ENCODE measurements around the gene FUNDC2. TPM values are rescaled to one million over a fixed set of nuclear protein-coding genes. Genes with fewer than 3 reads are reported as not detected.

FUNDC2 gene
- total RNA-seq, 3 donors from 2014 or later: 114 to 124 (median 116) TPM

GRCh38 chrX:155046811-155047528 is 20.3 kb downstream of the FUNDC2 start:
- H3K4me1 Mint-ChIP-seq (ENCODE audit: low read depth): peaks cover 24% of the 10 kb centered on the region
- DNase-seq (no peak), ATAC-seq (no peak)
- no peaks in the 10 kb centered on the region for H3K27me3 Mint-ChIP-seq (ENCODE audit: low read depth)
- H3K9me3 Mint-ChIP-seq: no peaks in the 10 kb centered on the region
- H3K36me3 Mint-ChIP-seq (ENCODE audit: insufficient read depth): peaks cover 23% of the 10 kb centered on the region
- no peak overlapping the region for H3K4me3 Mint-ChIP-seq

GRCh38 chrX:155048977-155049619 is 22.5 kb downstream of the FUNDC2 start:
- H3K27me3 Mint-ChIP-seq (ENCODE audit: low read depth): no peaks in the 10 kb centered on the region
- ATAC-seq (no peak), DNase-seq (peak; percentile 40)
- no peaks in the 10 kb centered on the region for H3K9me3 Mint-ChIP-seq
- peak overlapping the region; percentile 11 for H3K4me3 Mint-ChIP-seq
- peaks cover 35% of the 10 kb centered on the region for H3K36me3 Mint-ChIP-seq (ENCODE audit: insufficient read depth)
- peaks cover 30% of the 10 kb centered on the region for H3K4me1 Mint-ChIP-seq (ENCODE audit: low read depth)

GRCh38 chrX:155052738-155053498 is 26.3 kb downstream of the FUNDC2 start:
- Mint-ChIP-seq H3K27me3 (ENCODE audit: low read depth) (no peaks in the 10 kb centered on the region), H3K4me3 (no peak overlapping the region), H3K9me3 (no peaks in the 10 kb centered on the region), H3K4me1 (ENCODE audit: low read depth) (peaks cover 47% of the 10 kb centered on the region), H3K36me3 (ENCODE audit: insufficient read depth) (peaks cover 27% of the 10 kb centered on the region)
- DNase-seq (no peak), ATAC-seq (no peak)

GRCh38 chrX:155053656-155054055 is 27.0 kb downstream of the FUNDC2 start:
- DNase-seq: no peak
- H3K36me3 Mint-ChIP-seq (ENCODE audit: insufficient read depth): peaks cover 23% of the 10 kb centered on the region
- H3K4me1 Mint-ChIP-seq (ENCODE audit: low read depth): peaks cover 46% of the 10 kb centered on the region

GRCh38 chrX:155054255-155054654 is 27.6 kb downstream of the FUNDC2 start:
- peaks cover 20% of the 10 kb centered on the region for H3K36me3 Mint-ChIP-seq (ENCODE audit: insufficient read depth)
- DNase-seq: no peak
- no peak overlapping the region for H3K4me3 Mint-ChIP-seq
- peaks cover 40% of the 10 kb centered on the region for H3K4me1 Mint-ChIP-seq (ENCODE audit: low read depth)
- no peaks in the 10 kb centered on the region for H3K27me3 Mint-ChIP-seq (ENCODE audit: low read depth)
- no peaks in the 10 kb centered on the region for H3K9me3 Mint-ChIP-seq
- no peak for ATAC-seq

More at GRCh38 chrX:155053656-155054055, 27.0 kb downstream of the FUNDC2 start:
- no peak for ATAC-seq
- no peaks in the 10 kb centered on the region for H3K27me3 Mint-ChIP-seq (ENCODE audit: low read depth)
- H3K9me3 Mint-ChIP-seq: no peaks in the 10 kb centered on the region
- H3K4me3 Mint-ChIP-seq: no peak overlapping the region

- H3K4me1 Mint-ChIP-seq (ENCODE audit: low read depth): peaks cover 32% of the 10 kb centered on the region
- no peaks in the 10 kb centered on the region for H3K9me3 Mint-ChIP-seq
- DNase-seq (no peak), ATAC-seq (no peak)
- H3K4me3 Mint-ChIP-seq: no peak overlapping the region
- no peaks in the 10 kb centered on the region for H3K27me3 Mint-ChIP-seq (ENCODE audit: low read depth)
- H3K36me3 Mint-ChIP-seq (ENCODE audit: insufficient read depth): peaks cover 20% of the 10 kb centered on the region
Measured at GRCh38 chrX:155055494-155055893, 28.9 kb downstream of the FUNDC2 start.

- ATAC-seq (no peak), DNase-seq (no peak)
- Mint-ChIP-seq H3K4me3 (no peak overlapping the region), H3K27me3 (ENCODE audit: low read depth) (no peaks in the 10 kb centered on the region), H3K4me1 (ENCODE audit: low read depth) (peaks cover 24% of the 10 kb centered on the region), H3K36me3 (ENCODE audit: insufficient read depth) (peaks cover 18% of the 10 kb centered on the region), H3K9me3 (no peaks in the 10 kb centered on the region)
Measured at GRCh38 chrX:155056471-155056870, 29.8 kb downstream of the FUNDC2 start.

- H3K9me3 Mint-ChIP-seq: no peaks in the 10 kb centered on the region
- ATAC-seq (peak; percentile 76 to 83), DNase-seq (peak; percentile 41)
- peaks cover 15% of the 10 kb centered on the region for H3K36me3 Mint-ChIP-seq (ENCODE audit: insufficient read depth)
- peaks cover 23% of the 10 kb centered on the region for H3K4me1 Mint-ChIP-seq (ENCODE audit: low read depth)
- H3K4me3 Mint-ChIP-seq: peak overlapping the region; percentile 45
- H3K27me3 Mint-ChIP-seq (ENCODE audit: low read depth): no peaks in the 10 kb centered on the region
Measured at GRCh38 chrX:155056877-155057792, 30.5 kb downstream of the FUNDC2 start.

GRCh38 chrX:155061760-155062159 is 35.1 kb downstream of the FUNDC2 start:
- Mint-ChIP-seq H3K4me1 (ENCODE audit: low read depth) (peaks cover 10% of the 10 kb centered on the region), H3K4me3 (no peak overlapping the region), H3K27me3 (ENCODE audit: low read depth) (no peaks in the 10 kb centered on the region)

GRCh38 chrX:155065035-155065734 is 38.5 kb downstream of the FUNDC2 start:
- ATAC-seq (no peak), DNase-seq (no peak)
- Mint-ChIP-seq H3K27me3 (ENCODE audit: low read depth) (no peaks in the 10 kb centered on the region), H3K4me1 (ENCODE audit: low read depth) (peaks cover 20% of the 10 kb centered on the region), H3K4me3 (no peak overlapping the region), H3K9me3 (no peaks in the 10 kb centered on the region), H3K36me3 (ENCODE audit: insufficient read depth) (peaks cover 5% of the 10 kb centered on the region)

More at GRCh38 chrX:155061760-155062159, 35.1 kb downstream of the FUNDC2 start:
- Mint-ChIP-seq H3K36me3 (ENCODE audit: insufficient read depth) (peaks cover 4% of the 10 kb centered on the region), H3K9me3 (no peaks in the 10 kb centered on the region)
- ATAC-seq (no peak), DNase-seq (no peak)

GRCh38 chrX:155068165-155068564 is 41.5 kb downstream of the FUNDC2 start:
- ATAC-seq (no peak), DNase-seq (no peak)
- peaks cover 4% of the 10 kb centered on the region for H3K36me3 Mint-ChIP-seq (ENCODE audit: insufficient read depth)
- no peaks in the 10 kb centered on the region for H3K9me3 Mint-ChIP-seq
- peaks cover 30% of the 10 kb centered on the region for H3K4me1 Mint-ChIP-seq (ENCODE audit: low read depth)
- no peaks in the 10 kb centered on the region for H3K27me3 Mint-ChIP-seq (ENCODE audit: low read depth)
- no peak overlapping the region for H3K4me3 Mint-ChIP-seq

DNA sequence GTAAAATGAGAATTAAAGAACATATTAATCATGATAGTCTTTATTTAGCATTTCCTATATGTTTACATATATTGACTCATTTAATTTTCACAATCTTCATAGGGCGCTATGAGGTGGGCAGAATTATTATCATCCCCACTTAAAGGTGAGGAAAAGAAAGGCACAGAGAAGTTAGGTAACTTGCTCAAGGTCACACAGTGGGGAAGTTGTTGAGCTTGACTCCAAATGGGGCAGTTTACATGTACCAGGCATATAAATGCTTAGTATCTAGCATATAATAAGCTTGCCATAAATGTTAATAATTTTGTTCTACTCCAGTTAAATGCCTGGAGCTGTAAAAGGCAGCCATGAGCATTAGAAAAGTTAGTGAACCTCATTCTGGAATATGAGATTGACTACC is 42.8 kb downstream of the FUNDC2 start:
- Mint-ChIP-seq H3K9me3 (no peaks in the 10 kb centered on the region), H3K36me3 (ENCODE audit: insufficient read depth) (peaks cover 12% of the 10 kb centered on the region), H3K27me3 (ENCODE audit: low read depth) (no peaks in the 10 kb centered on the region), H3K4me3 (peak overlapping the region; percentile 83), H3K4me1 (ENCODE audit: low read depth) (peaks cover 42% of the 10 kb centered on the region)
- ATAC-seq (no peak), DNase-seq (no peak)

GRCh38 chrX:155070038-155070437 is 43.4 kb downstream of the FUNDC2 start:
- no peak for DNase-seq
- Mint-ChIP-seq H3K4me3 (peak overlapping the region; percentile 83), H3K4me1 (ENCODE audit: low read depth) (peaks cover 43% of the 10 kb centered on the region), H3K36me3 (ENCODE audit: insufficient read depth) (peaks cover 13% of the 10 kb centered on the region), H3K27me3 (ENCODE audit: low read depth) (no peaks in the 10 kb centered on the region), H3K9me3 (no peaks in the 10 kb centered on the region)
- ATAC-seq: no peak
